DOHH2 (cell line): ENCODE measurements around the gene EPAS1.

Experiments used
- EZH2phosphoT487 ChIP-seq: fragments of 200-600 bp; sonication (generic); IDR thresholded peaks from 2 replicates; pipeline ENCODE4 v1.6.1; 2017; ENCODE audit warnings: borderline replicate concordance, mild to moderate bottlenecking, antibody characterized with exemption, low read length, moderate library complexity, mixed read lengths
- TF ChIP-seq, protein P1 (sequence below): fragments of 200-600 bp; sonication (generic); IDR thresholded peaks from one replicate; pipeline ENCODE4 v1.5.1; 2014; ENCODE audit warnings: antibody characterized with exemption, mild to moderate bottlenecking, low read depth, low read length; ENCODE audit not compliant: poor library complexity, severe bottlenecking

DNA sequence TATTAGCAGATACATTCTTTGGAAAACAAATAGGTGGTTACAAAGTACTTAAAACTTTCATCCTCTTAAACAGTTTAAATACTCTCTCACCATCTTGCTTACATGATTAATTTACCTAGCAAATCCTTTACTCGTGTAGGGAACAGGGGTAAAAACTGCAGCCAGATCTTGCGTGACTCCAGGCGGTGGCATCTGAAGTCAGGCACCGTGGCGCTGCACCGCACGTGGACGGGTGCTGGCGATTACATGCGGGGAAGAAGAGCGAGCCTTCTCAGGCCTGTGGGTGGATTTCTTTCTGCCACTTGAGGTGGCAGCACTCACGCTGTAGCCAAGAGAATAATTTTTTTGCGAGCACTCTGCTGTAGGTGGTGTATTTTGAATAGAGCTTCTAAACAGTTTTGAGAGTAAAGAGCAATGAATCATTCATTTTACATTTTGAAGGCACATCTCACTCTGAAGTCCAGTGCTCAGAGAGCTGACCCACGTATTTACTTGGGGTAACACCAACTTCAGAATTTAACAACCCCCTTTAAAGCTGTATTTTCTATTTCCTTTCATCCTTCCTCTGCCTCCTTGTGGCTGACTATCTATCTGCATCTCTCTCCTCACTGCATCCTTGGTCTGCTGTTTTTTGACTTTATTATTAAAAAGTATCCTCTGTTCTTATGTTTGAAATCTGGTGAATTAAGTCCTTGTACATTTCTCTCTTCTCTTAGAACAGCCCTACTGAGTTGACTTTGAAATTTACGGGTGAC is 68.9 kb downstream of the EPAS1 start:
- TF ChIP-seq, protein P1, sequence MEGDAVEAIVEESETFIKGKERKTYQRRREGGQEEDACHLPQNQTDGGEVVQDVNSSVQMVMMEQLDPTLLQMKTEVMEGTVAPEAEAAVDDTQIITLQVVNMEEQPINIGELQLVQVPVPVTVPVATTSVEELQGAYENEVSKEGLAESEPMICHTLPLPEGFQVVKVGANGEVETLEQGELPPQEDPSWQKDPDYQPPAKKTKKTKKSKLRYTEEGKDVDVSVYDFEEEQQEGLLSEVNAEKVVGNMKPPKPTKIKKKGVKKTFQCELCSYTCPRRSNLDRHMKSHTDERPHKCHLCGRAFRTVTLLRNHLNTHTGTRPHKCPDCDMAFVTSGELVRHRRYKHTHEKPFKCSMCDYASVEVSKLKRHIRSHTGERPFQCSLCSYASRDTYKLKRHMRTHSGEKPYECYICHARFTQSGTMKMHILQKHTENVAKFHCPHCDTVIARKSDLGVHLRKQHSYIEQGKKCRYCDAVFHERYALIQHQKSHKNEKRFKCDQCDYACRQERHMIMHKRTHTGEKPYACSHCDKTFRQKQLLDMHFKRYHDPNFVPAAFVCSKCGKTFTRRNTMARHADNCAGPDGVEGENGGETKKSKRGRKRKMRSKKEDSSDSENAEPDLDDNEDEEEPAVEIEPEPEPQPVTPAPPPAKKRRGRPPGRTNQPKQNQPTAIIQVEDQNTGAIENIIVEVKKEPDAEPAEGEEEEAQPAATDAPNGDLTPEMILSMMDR = peak; percentile 44
- TF ChIP-seq EZH2phosphoT487 = no peak
